ENCODE results near the gene BCL3. TPM values are rescaled to one million over a fixed set of nuclear protein-coding genes. Genes with fewer than 3 reads are reported as not detected.
A peak's percentile ranks its signal among the peaks of the same experiment; 100 is the strongest.
"Not testable (repeated sequence)": the region's sequence is repeated elsewhere in the genome, so short reads cannot be mapped to it uniquely, and the experiment has no call there.

Gene BCL3
- total and polyA plus RNA-seq, 2 experiments from 2014 or later: 1.4 to 4.1 TPM

GRCh38 chr19:44770550-44771257, 22.2 kb downstream of the BCL3 start:
- Histone ChIP-seq H3K4me3 (no peak overlapping the region), H3K36me3 (ENCODE audit: insufficient read depth) (no peaks in the 10 kb centered on the region), H3K4me2 (no peak overlapping the region), H3K27me3 (ENCODE audit: insufficient read depth) (no peaks in the 10 kb centered on the region), H3K79me2 (replicated peaks; ENCODE audit: insufficient read depth) (no peaks in the 10 kb centered on the region), H3K9me2 (ENCODE audit: insufficient read depth) (no peaks in the 10 kb centered on the region), H4K20me1 (replicated peaks; ENCODE audit: insufficient read depth) (no peaks in the 10 kb centered on the region), H3K4me1 (ENCODE audit: insufficient read depth) (peaks cover 4% of the 10 kb centered on the region), H3K27ac (ENCODE audit: low read depth) (no peak overlapping the region), H2AFZ (peak overlapping the region; percentile 61), H3F3A (replicated peaks; ENCODE audit: low read depth) (no peaks in the 10 kb centered on the region)
- no peaks in the 10 kb centered on the region for H3K4me1 Mint-ChIP-seq
- TF ChIP-seq EZH2phosphoT487 (IDR thresholded peaks at IDR 0.05; ENCODE audit: unreplicated experiment): no peak
- TF ChIP-seq CTCF (conservative IDR thresholded peaks at IDR 0.05; ENCODE audit: low read depth in 2 of 2): peak; percentile 81 to 89
- H3K36me3 Mint-ChIP-seq (ENCODE audit: low read depth): no peaks in the 10 kb centered on the region
- DNase-seq (ENCODE audit: low spot score) (peak; percentile 99), ATAC-seq (peak; percentile 100)
- H3K27ac Mint-ChIP-seq: no peak overlapping the region; the same call in 1 of the 2 replicates
- H3K4me3 Mint-ChIP-seq: no peak overlapping the region
- peaks cover 20% of the 10 kb centered on the region for H3K27me3 Mint-ChIP-seq (ENCODE audit: insufficient read depth, low read depth, poor library complexity)
- H3K9me3 Mint-ChIP-seq: peaks cover 17% of the 10 kb centered on the region; the same call in 2 of the 3 replicates

GRCh38 chr19:44772144-44772543, 23.6 kb downstream of the BCL3 start:
- not testable (repeated sequence) for H3K4me2 ChIP-seq; H3K4me3 ChIP-seq; H3K36me3 Mint-ChIP-seq (ENCODE audit: low read depth); H3K9me2 ChIP-seq (ENCODE audit: insufficient read depth); H3K27ac Mint-ChIP-seq; H3F3A ChIP-seq (replicated peaks; ENCODE audit: low read depth); H3K36me3 ChIP-seq (ENCODE audit: insufficient read depth); DNase-seq (ENCODE audit: low spot score); ATAC-seq; H3K4me1 Mint-ChIP-seq; H4K20me1 ChIP-seq (replicated peaks; ENCODE audit: insufficient read depth); H3K27me3 ChIP-seq (ENCODE audit: insufficient read depth); H3K27ac ChIP-seq (ENCODE audit: low read depth); H3K79me2 ChIP-seq (replicated peaks; ENCODE audit: insufficient read depth); H3K4me3 Mint-ChIP-seq
- Histone ChIP-seq H2AFZ (peak overlapping the region; percentile 18; the same call in 1 of the 2 replicates), H3K4me1 (ENCODE audit: insufficient read depth) (peaks cover 13% of the 10 kb centered on the region)
- H3K9me3 Mint-ChIP-seq: peaks cover 16% of the 10 kb centered on the region; the same call in 2 of the 3 replicates
- peaks cover 24% of the 10 kb centered on the region for H3K27me3 Mint-ChIP-seq (ENCODE audit: insufficient read depth, low read depth, poor library complexity)

- peaks cover 4% of the 10 kb centered on the region for H3K4me1 Mint-ChIP-seq
- H3K27ac Mint-ChIP-seq: no peak overlapping the region
- Histone ChIP-seq H2AFZ (no peak overlapping the region), H3K27ac (ENCODE audit: low read depth) (no peak overlapping the region), H3K9me2 (ENCODE audit: insufficient read depth) (no peaks in the 10 kb centered on the region), H3K79me2 (replicated peaks; ENCODE audit: insufficient read depth) (no peaks in the 10 kb centered on the region), H3K4me1 (ENCODE audit: insufficient read depth) (peaks cover 13% of the 10 kb centered on the region), H3K4me2 (no peak overlapping the region), H3K4me3 (no peak overlapping the region), H3F3A (replicated peaks; ENCODE audit: low read depth) (0 out of 2 replicates have a peak, but pooled peaks cover 4% of the 10 kb centered on the region), H4K20me1 (replicated peaks; ENCODE audit: insufficient read depth) (no peaks in the 10 kb centered on the region), H3K27me3 (ENCODE audit: insufficient read depth) (no peaks in the 10 kb centered on the region), H3K36me3 (ENCODE audit: insufficient read depth) (no peaks in the 10 kb centered on the region)
- no peak for ATAC-seq
- peaks cover 13% of the 10 kb centered on the region; the same call in 2 of the 3 replicates for H3K9me3 Mint-ChIP-seq
- no peak overlapping the region for H3K4me3 Mint-ChIP-seq
- no peaks in the 10 kb centered on the region for H3K36me3 Mint-ChIP-seq (ENCODE audit: low read depth)
- peaks cover 26% of the 10 kb centered on the region for H3K27me3 Mint-ChIP-seq (ENCODE audit: insufficient read depth, low read depth, poor library complexity)
- no peak for DNase-seq (ENCODE audit: low spot score)
- no peak for TF ChIP-seq CREB1 (CRISPR knock-in tag; IDR thresholded peaks at IDR 0.05; ENCODE audit: low read depth)
- no peak for TF ChIP-seq POLR2AphosphoS5 (IDR thresholded peaks at IDR 0.05; ENCODE audit: low read depth)
- TF ChIP-seq NANOG (IDR thresholded peaks at IDR 0.05; ENCODE audit: borderline replicate concordance): no peak
- TF ChIP-seq CTCF (conservative IDR thresholded peaks at IDR 0.05; ENCODE audit: low read depth in 2 of 2): no peak
- no peak for TF ChIP-seq EZH2phosphoT487 (IDR thresholded peaks at IDR 0.05; ENCODE audit: unreplicated experiment)
These were observed 24.5 kb downstream of the BCL3 start for GRCh38 chr19:44772959-44773358.

Data from GM23338 (cell line).